Measurements from ENCODE around the gene COL4A3.

DNA sequence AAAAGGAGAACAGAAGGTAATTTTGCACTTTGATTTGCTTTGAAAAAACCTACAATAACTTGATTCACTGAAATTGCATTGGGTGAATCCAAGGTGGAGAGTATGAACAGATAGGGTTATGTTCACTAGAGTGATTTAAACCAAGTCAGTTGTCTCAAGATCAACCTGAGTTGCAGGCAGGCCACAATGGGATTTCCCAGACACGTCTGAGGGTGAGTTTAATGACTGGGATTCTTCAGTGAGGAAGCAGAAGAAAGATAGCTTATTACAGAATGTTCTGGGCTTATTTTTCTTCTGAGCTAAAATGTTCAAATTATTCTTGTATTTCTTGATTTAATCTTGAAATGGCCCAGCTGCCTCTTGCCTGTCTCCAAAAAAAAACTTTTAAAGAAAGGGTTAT, 20.5 kb upstream of the COL4A3 start:
- TF ChIP-seq YY1 (IDR thresholded peaks at IDR 0.05; ENCODE audit: borderline replicate concordance in 1 of 3, control insufficient read depth in 1 of 3, extremely low read depth in 1 of 3, insufficient read depth in 3 of 3, insufficient read length in 1 of 3, insufficient replicate concordance in 2 of 3, low read depth in 1 of 3, low read length in 2 of 3) = no peak
- TF ChIP-seq POLR2AphosphoS5 (IDR thresholded peaks at IDR 0.05; ENCODE audit: control insufficient read depth, insufficient read depth, low read depth, low read length) = no peak
- TF ChIP-seq, protein P1, sequence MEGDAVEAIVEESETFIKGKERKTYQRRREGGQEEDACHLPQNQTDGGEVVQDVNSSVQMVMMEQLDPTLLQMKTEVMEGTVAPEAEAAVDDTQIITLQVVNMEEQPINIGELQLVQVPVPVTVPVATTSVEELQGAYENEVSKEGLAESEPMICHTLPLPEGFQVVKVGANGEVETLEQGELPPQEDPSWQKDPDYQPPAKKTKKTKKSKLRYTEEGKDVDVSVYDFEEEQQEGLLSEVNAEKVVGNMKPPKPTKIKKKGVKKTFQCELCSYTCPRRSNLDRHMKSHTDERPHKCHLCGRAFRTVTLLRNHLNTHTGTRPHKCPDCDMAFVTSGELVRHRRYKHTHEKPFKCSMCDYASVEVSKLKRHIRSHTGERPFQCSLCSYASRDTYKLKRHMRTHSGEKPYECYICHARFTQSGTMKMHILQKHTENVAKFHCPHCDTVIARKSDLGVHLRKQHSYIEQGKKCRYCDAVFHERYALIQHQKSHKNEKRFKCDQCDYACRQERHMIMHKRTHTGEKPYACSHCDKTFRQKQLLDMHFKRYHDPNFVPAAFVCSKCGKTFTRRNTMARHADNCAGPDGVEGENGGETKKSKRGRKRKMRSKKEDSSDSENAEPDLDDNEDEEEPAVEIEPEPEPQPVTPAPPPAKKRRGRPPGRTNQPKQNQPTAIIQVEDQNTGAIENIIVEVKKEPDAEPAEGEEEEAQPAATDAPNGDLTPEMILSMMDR (IDR thresholded peaks at IDR 0.05 in 2 of 3, conservative IDR thresholded peaks at IDR 0.05 in 1 of 3; ENCODE audit: insufficient read depth in 2 of 3, low read depth in 1 of 3, low read length in 3 of 3) = no peak
- TF ChIP-seq JUND (IDR thresholded peaks at IDR 0.05; ENCODE audit: borderline replicate concordance, low read depth, low read length) = no peak
- no peak for TF ChIP-seq JUND (tag; IDR thresholded peaks at IDR 0.05; ENCODE audit: borderline replicate concordance, low read depth, low read length)

All from K562 (cell line).